Lower lobe of right lung (tissue), 2 donors: ENCODE results near the gene NRP2. TPM values are rescaled to one million over a fixed set of nuclear protein-coding genes. Genes with fewer than 3 reads are reported as not detected.

ENCODE experiments used
- ATAC-seq, 2 donors: fragments of 200-7000 bp; cut with Tn5 transposase; one replicate each; pipeline ENCODE4 v1.9.1; 2020 to 2022; ENCODE audit warnings: mild to moderate bottlenecking in 2 of 2, moderate library complexity in 2 of 2
- DNase-seq: peaks from one replicate; pipeline ENCODE4 v3.0.0-alpha.2; 2020
- H3K27ac ChIP-seq: fragments of 200-600 bp; one replicate; pipeline ENCODE4 v1.8.0; 2022
- H3K27me3 ChIP-seq: fragments of 200-600 bp; one replicate; pipeline ENCODE4 v1.8.0; 2022; ENCODE audit warnings: low read depth
- H3K36me3 ChIP-seq: fragments of 200-600 bp; one replicate; pipeline ENCODE4 v1.8.0; 2022; ENCODE audit warnings: mild to moderate bottlenecking
- H3K4me1 ChIP-seq: fragments of 200-600 bp; one replicate; pipeline ENCODE4 v1.8.0; 2022
- H3K4me3 ChIP-seq: fragments of 200-600 bp; one replicate; pipeline ENCODE4 v1.8.0; 2022; ENCODE audit warnings: mild to moderate bottlenecking
- H3K9me3 ChIP-seq: fragments of 200-600 bp; one replicate; pipeline ENCODE4 v1.8.0; 2022
- CTCF ChIP-seq: fragments of 200-600 bp; IDR thresholded peaks from one replicate; pipeline ENCODE4 v1.8.0; 2022; ENCODE audit warnings: antibody characterized with exemption, mild to moderate bottlenecking
- intact Hi-C: fragments of 100-400 bp; cut with DNase I; formaldehyde crosslinking; loops from one replicate; pipeline ENCODE4 v1.11.0; 2022
- total RNA-seq: library from RNA; stranded (reverse); fragmentation: NEBNext Ultra II Directional; extraction: Animal tissue kit (Norgen Biotek cat#: 25700); gene quantifications from one replicate; pipeline ENCODE4 v1.2.1, GENCODE V29; 2021
- donor health status: DM: no; HTN: yes; CAD: no; lungs with severe emphysema.

Gene NRP2
- total RNA-seq, 1 donor from 2014 or later = 67.5 TPM

GRCh38 chr2:205806143-205806905 is 124.0 kb downstream of the NRP2 start:
- no peaks in the 10 kb centered on the region for H3K36me3 ChIP-seq
- H3K9me3 ChIP-seq = no peaks in the 10 kb centered on the region
- ATAC-seq = peak; percentile 91 to 97
- TF ChIP-seq CTCF = no peak
- intact Hi-C loops = no loop called here
- no peak overlapping the region for H3K4me3 ChIP-seq
- no peaks in the 10 kb centered on the region for H3K27me3 ChIP-seq
- peaks cover 16% of the 10 kb centered on the region for H3K4me1 ChIP-seq
- peak overlapping the region; percentile 73 for H3K27ac ChIP-seq
- peak; percentile 81 for DNase-seq

GRCh38 chr2:205807229-205807628 is 124.9 kb downstream of the NRP2 start:
- DNase-seq (no peak), ATAC-seq (no peak)
- Histone ChIP-seq H3K27ac (peak overlapping the region; percentile 73), H3K9me3 (no peaks in the 10 kb centered on the region), H3K27me3 (no peaks in the 10 kb centered on the region), H3K4me1 (peaks cover 10% of the 10 kb centered on the region), H3K36me3 (no peaks in the 10 kb centered on the region), H3K4me3 (no peak overlapping the region)
- TF ChIP-seq CTCF = no peak
- intact Hi-C loops = no loop called here

GRCh38 chr2:205807758-205808157 is 125.5 kb downstream of the NRP2 start:
- TF ChIP-seq CTCF = no peak
- no peak for ATAC-seq
- intact Hi-C loops = no loop called here
- Histone ChIP-seq H3K27ac (no peak overlapping the region), H3K36me3 (no peaks in the 10 kb centered on the region), H3K27me3 (no peaks in the 10 kb centered on the region), H3K4me3 (no peak overlapping the region), H3K4me1 (peaks cover 10% of the 10 kb centered on the region), H3K9me3 (no peaks in the 10 kb centered on the region)
- no peak for DNase-seq

GRCh38 chr2:205808486-205809121 is 126.3 kb downstream of the NRP2 start:
- ATAC-seq = no peak
- peaks cover 2% of the 10 kb centered on the region for H3K9me3 ChIP-seq
- H3K36me3 ChIP-seq = no peaks in the 10 kb centered on the region
- no peak for TF ChIP-seq CTCF
- no peak overlapping the region for H3K4me3 ChIP-seq
- no peaks in the 10 kb centered on the region for H3K27me3 ChIP-seq
- peaks cover 10% of the 10 kb centered on the region for H3K4me1 ChIP-seq
- intact Hi-C loops = no loop called here
- no peak overlapping the region for H3K27ac ChIP-seq
- no peak for DNase-seq

GRCh38 chr2:205811387-205811786 is 129.1 kb downstream of the NRP2 start:
- DNase-seq (no peak), ATAC-seq (no peak)
- Histone ChIP-seq H3K36me3 (no peaks in the 10 kb centered on the region), H3K4me3 (no peak overlapping the region), H3K27me3 (no peaks in the 10 kb centered on the region), H3K27ac (no peak overlapping the region), H3K9me3 (peaks cover 5% of the 10 kb centered on the region), H3K4me1 (peaks cover 10% of the 10 kb centered on the region)
- intact Hi-C loops = no loop called here
- TF ChIP-seq CTCF = no peak
